A204.1 (cell line): ENCODE data around the gene IRX6.

Source experiments
- FAIRE-seq: peaks from 2 replicates; lab custom pipeline; 2012; peaks lifted over from hg19 to GRCh38; lab: Jason Lieb, UNC

IRX6 gene

GRCh38 chr16:55367866-55368603, 44.0 kb downstream of the IRX6 start:
- no peak for FAIRE-seq

GRCh38 chr16:55369151-55369550, 45.1 kb downstream of the IRX6 start:
- no peak for FAIRE-seq

- no peak for FAIRE-seq
Measured at GRCh38 chr16:55370762-55371482, 46.9 kb downstream of the IRX6 start.

- no peak for FAIRE-seq
Measured at GRCh38 chr16:55372792-55373488, 48.9 kb downstream of the IRX6 start.

GRCh38 chr16:55373489-55373832, 49.5 kb downstream of the IRX6 start:
- no peak for FAIRE-seq

- no peak for FAIRE-seq
Measured at GRCh38 chr16:55376045-55376444, 52.0 kb downstream of the IRX6 start.

GRCh38 chr16:55376567-55377167, 52.7 kb downstream of the IRX6 start:
- FAIRE-seq, result no peak

- FAIRE-seq, result no peak
Measured at GRCh38 chr16:55377840-55378239, 53.8 kb downstream of the IRX6 start.

GRCh38 chr16:55378616-55379015, 54.6 kb downstream of the IRX6 start:
- no peak for FAIRE-seq

GRCh38 chr16:55379371-55379770, 55.4 kb downstream of the IRX6 start:
- no peak for FAIRE-seq

- no peak for FAIRE-seq
Measured at GRCh38 chr16:55379876-55380390, 55.9 kb downstream of the IRX6 start.
